ENCODE results near the gene TRIM9. TPM values are rescaled to one million over a fixed set of nuclear protein-coding genes. Genes with fewer than 3 reads are reported as not detected.

TRIM9 gene
- total RNA-seq, 1 donor from 2014 or later, result 0.47 TPM

GRCh38 chr14:50932156-50932555 is 162.7 kb downstream of the TRIM9 start:
- Mint-ChIP-seq H3K4me3 (no peak overlapping the region), H3K27ac (no peak overlapping the region), H3K4me1 (peaks cover 2% of the 10 kb centered on the region), H3K36me3 (ENCODE audit: low read depth) (no peaks in the 10 kb centered on the region), H3K9me3 (no peaks in the 10 kb centered on the region), H3K27me3 (peaks cover 7% of the 10 kb centered on the region)
- no peak for DNase-seq
- intact Hi-C loops (cut with micrococcal nuclease), result no loop called here

GRCh38 chr14:50931559-50931958 is 163.3 kb downstream of the TRIM9 start:
- no peak overlapping the region for H3K27ac Mint-ChIP-seq
- DNase-seq, result no peak
- H3K4me3 Mint-ChIP-seq, result no peak overlapping the region
- intact Hi-C loops (cut with micrococcal nuclease), result no loop called here
- no peaks in the 10 kb centered on the region for H3K36me3 Mint-ChIP-seq (ENCODE audit: low read depth)
- H3K9me3 Mint-ChIP-seq, result no peaks in the 10 kb centered on the region
- no peaks in the 10 kb centered on the region for H3K4me1 Mint-ChIP-seq
- peaks cover 7% of the 10 kb centered on the region for H3K27me3 Mint-ChIP-seq

GRCh38 chr14:50929506-50929905 is 165.4 kb downstream of the TRIM9 start:
- no peaks in the 10 kb centered on the region for H3K36me3 Mint-ChIP-seq (ENCODE audit: low read depth)
- H3K27me3 Mint-ChIP-seq, result peaks cover 9% of the 10 kb centered on the region
- intact Hi-C loops (cut with micrococcal nuclease), result no loop called here
- H3K4me1 Mint-ChIP-seq, result no peaks in the 10 kb centered on the region
- no peak overlapping the region for H3K27ac Mint-ChIP-seq
- H3K9me3 Mint-ChIP-seq, result no peaks in the 10 kb centered on the region
- H3K4me3 Mint-ChIP-seq, result no peak overlapping the region
- no peak for DNase-seq

- DNase-seq, result no peak
- intact Hi-C loops (cut with micrococcal nuclease), result no loop called here
- H3K4me3 Mint-ChIP-seq, result no peak overlapping the region
Measured at GRCh38 chr14:50928002-50928635, 166.8 kb downstream of the TRIM9 start.

GRCh38 chr14:50926851-50927386 is 168.0 kb downstream of the TRIM9 start:
- Mint-ChIP-seq H3K36me3 (ENCODE audit: low read depth) (no peaks in the 10 kb centered on the region), H3K27me3 (peaks cover 6% of the 10 kb centered on the region), H3K4me3 (no peak overlapping the region), H3K4me1 (no peaks in the 10 kb centered on the region), H3K27ac (no peak overlapping the region), H3K9me3 (no peaks in the 10 kb centered on the region)
- no peak for DNase-seq
- intact Hi-C loops (cut with micrococcal nuclease), result no loop called here

More at GRCh38 chr14:50928002-50928635, 166.8 kb downstream of the TRIM9 start:
- no peaks in the 10 kb centered on the region for H3K9me3 Mint-ChIP-seq
- H3K27ac Mint-ChIP-seq, result no peak overlapping the region
- peaks cover 9% of the 10 kb centered on the region for H3K27me3 Mint-ChIP-seq
- no peaks in the 10 kb centered on the region for H3K4me1 Mint-ChIP-seq
- H3K36me3 Mint-ChIP-seq (ENCODE audit: low read depth), result no peaks in the 10 kb centered on the region

Other genes with a start within 250 kb of the TRIM9 start
- not detected in 2 replicates for gene ABHD12B, start 223.1 kb downstream of the TRIM9 start, total RNA-seq
- gene PYGL, start 150.6 kb downstream of the TRIM9 start, total RNA-seq, result 0.26 and 1.3 TPM in 2 replicates
- 53.1 and 53.6 TPM in 2 replicates for gene TMX1, start 145.1 kb upstream of the TRIM9 start, total RNA-seq